NT2/D1 (cell line): Measurements from ENCODE around the gene WFIKKN2.

ENCODE experiments used
- SUZ12 ChIP-seq: IDR thresholded peaks from 2 replicates; pipeline ENCODE4 v1.6.1; 2011; ENCODE audit not compliant: insufficient read length, insufficient read depth; ENCODE audit errors: extremely low read depth
- YY1 ChIP-seq: IDR thresholded peaks from 2 replicates; pipeline ENCODE4 v1.6.1; 2011; ENCODE audit not compliant: insufficient read length, insufficient read depth
- ZNF274 ChIP-seq: IDR thresholded peaks from 2 replicates; pipeline ENCODE4 v1.6.1; 2011; ENCODE audit warnings: mild to moderate bottlenecking, low read depth, low read length

DNA sequence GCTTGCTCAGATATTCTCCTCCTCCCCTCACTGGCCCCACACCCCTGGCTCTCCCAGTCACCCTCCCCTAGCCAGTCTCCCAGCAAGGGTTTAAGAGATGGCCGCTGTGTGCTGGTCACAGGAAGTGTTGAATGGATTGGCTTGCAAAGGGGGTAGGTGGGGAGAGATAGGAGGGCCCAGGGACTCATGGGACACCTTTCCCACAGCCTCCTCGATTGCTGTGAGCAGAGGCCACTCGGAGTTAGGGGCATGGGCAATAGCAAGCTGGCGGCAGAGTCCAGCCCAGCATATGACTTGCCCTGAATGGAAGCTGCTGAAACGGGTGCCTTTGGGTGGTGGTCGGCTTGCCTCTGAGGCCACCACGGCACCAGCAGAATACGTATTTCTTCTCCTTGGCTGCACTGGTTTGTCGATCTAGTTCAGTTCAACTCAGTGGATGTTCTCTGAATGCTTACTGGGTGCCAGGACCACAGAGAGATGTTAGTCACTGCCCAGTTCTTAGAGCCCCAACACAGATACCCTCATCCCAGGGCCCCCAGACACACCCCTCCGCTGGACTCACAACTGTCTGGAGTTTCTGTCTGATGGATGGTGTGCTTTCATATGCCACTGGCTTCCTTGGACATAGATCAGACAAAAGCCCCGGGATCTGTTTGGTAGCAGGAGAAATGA, 6.0 kb downstream of the WFIKKN2 start:
- TF ChIP-seq YY1 (no peak), ZNF274 (no peak), SUZ12 (no peak)
